Activated naive CD8-positive, alpha-beta T cell treated with anti-CD3 and anti-CD28 coated beads for 36 hours (primary cell): ENCODE measurements around the gene LRGUK. TPM values are rescaled to one million over a fixed set of nuclear protein-coding genes. Genes with fewer than 3 reads are reported as not detected.

ENCODE experiments used
- DNase-seq: peaks from one replicate; pipeline ENCODE4 v3.0.0; 2021
- H3K27ac Mint-ChIP-seq: one replicate; pipeline ENCODE4 v1.8.0; 2022; ENCODE audit warnings: mild to moderate bottlenecking, moderate library complexity, mixed read lengths
- H3K27me3 Mint-ChIP-seq: one replicate; pipeline ENCODE4 v1.8.0; 2022; ENCODE audit warnings: mild to moderate bottlenecking, mixed read lengths
- H3K36me3 Mint-ChIP-seq: one replicate; pipeline ENCODE4 v1.8.0; 2021; ENCODE audit warnings: mild to moderate bottlenecking, mixed read lengths
- H3K4me1 Mint-ChIP-seq: one replicate; pipeline ENCODE4 v1.8.0; 2021; ENCODE audit warnings: mixed read lengths
- H3K4me3 Mint-ChIP-seq: one replicate; pipeline ENCODE4 v1.8.0; 2022; ENCODE audit warnings: mild to moderate bottlenecking, moderate library complexity, mixed read lengths
- H3K9me3 Mint-ChIP-seq: one replicate; pipeline ENCODE4 v1.8.0; 2022; ENCODE audit warnings: mixed read lengths
- total RNA-seq, 2 experiments: library from RNA; stranded (reverse); gene quantifications; one replicate each; pipeline ENCODE4 v1.2.3, GENCODE V29; 2021

Gene LRGUK
- total RNA-seq, 2 experiments from 2014 or later = 0.12 TPM; not detected in 1

- H3K27ac Mint-ChIP-seq = no peak overlapping the region
Measured at GRCh38 chr7:134154581-134155130, 27.5 kb downstream of the LRGUK start.

GRCh38 chr7:134155206-134155605 is 28.1 kb downstream of the LRGUK start:
- no peaks in the 10 kb centered on the region for H3K4me1 Mint-ChIP-seq
- no peak overlapping the region for H3K4me3 Mint-ChIP-seq
- no peaks in the 10 kb centered on the region for H3K27me3 Mint-ChIP-seq
- no peak for DNase-seq
- H3K27ac Mint-ChIP-seq = no peak overlapping the region
- no peaks in the 10 kb centered on the region for H3K36me3 Mint-ChIP-seq
- no peaks in the 10 kb centered on the region for H3K9me3 Mint-ChIP-seq

More at GRCh38 chr7:134154581-134155130, 27.5 kb downstream of the LRGUK start:
- Mint-ChIP-seq H3K27me3 (no peaks in the 10 kb centered on the region), H3K36me3 (no peaks in the 10 kb centered on the region), H3K9me3 (no peaks in the 10 kb centered on the region), H3K4me1 (no peaks in the 10 kb centered on the region), H3K4me3 (no peak overlapping the region)
- DNase-seq = no peak

- Mint-ChIP-seq H3K4me3 (no peak overlapping the region), H3K36me3 (no peaks in the 10 kb centered on the region), H3K27ac (no peak overlapping the region), H3K9me3 (no peaks in the 10 kb centered on the region), H3K4me1 (no peaks in the 10 kb centered on the region), H3K27me3 (no peaks in the 10 kb centered on the region)
- DNase-seq = no peak
Measured at GRCh38 chr7:134155871-134156270, 28.7 kb downstream of the LRGUK start.

GRCh38 chr7:134165252-134165651 is 38.1 kb downstream of the LRGUK start:
- no peaks in the 10 kb centered on the region for H3K4me1 Mint-ChIP-seq
- no peaks in the 10 kb centered on the region for H3K36me3 Mint-ChIP-seq
- no peaks in the 10 kb centered on the region for H3K9me3 Mint-ChIP-seq
- no peak for DNase-seq
- H3K27ac Mint-ChIP-seq = no peak overlapping the region
- no peaks in the 10 kb centered on the region for H3K27me3 Mint-ChIP-seq
- no peak overlapping the region for H3K4me3 Mint-ChIP-seq

GRCh38 chr7:134167250-134167649 is 40.1 kb downstream of the LRGUK start:
- Mint-ChIP-seq H3K27me3 (no peaks in the 10 kb centered on the region), H3K27ac (no peak overlapping the region), H3K9me3 (no peaks in the 10 kb centered on the region), H3K4me1 (no peaks in the 10 kb centered on the region), H3K36me3 (no peaks in the 10 kb centered on the region), H3K4me3 (no peak overlapping the region)
- no peak for DNase-seq

- H3K9me3 Mint-ChIP-seq = no peaks in the 10 kb centered on the region
- no peak overlapping the region for H3K27ac Mint-ChIP-seq
- no peak overlapping the region for H3K4me3 Mint-ChIP-seq
- no peak for DNase-seq
- H3K36me3 Mint-ChIP-seq = no peaks in the 10 kb centered on the region
- H3K27me3 Mint-ChIP-seq = no peaks in the 10 kb centered on the region
- no peaks in the 10 kb centered on the region for H3K4me1 Mint-ChIP-seq
Measured at GRCh38 chr7:134167841-134168240, 40.7 kb downstream of the LRGUK start.

- Mint-ChIP-seq H3K4me3 (no peak overlapping the region), H3K9me3 (no peaks in the 10 kb centered on the region), H3K27ac (no peak overlapping the region), H3K4me1 (peaks cover 8% of the 10 kb centered on the region), H3K36me3 (no peaks in the 10 kb centered on the region), H3K27me3 (no peaks in the 10 kb centered on the region)
- DNase-seq = peak; percentile 20
Measured at GRCh38 chr7:134174795-134175261, 47.7 kb downstream of the LRGUK start.

GRCh38 chr7:134175334-134176036 is 48.3 kb downstream of the LRGUK start:
- Mint-ChIP-seq H3K36me3 (no peaks in the 10 kb centered on the region), H3K4me3 (no peak overlapping the region), H3K27me3 (no peaks in the 10 kb centered on the region), H3K27ac (no peak overlapping the region), H3K4me1 (peaks cover 8% of the 10 kb centered on the region), H3K9me3 (no peaks in the 10 kb centered on the region)
- no peak for DNase-seq

GRCh38 chr7:134176037-134176350 is 48.9 kb downstream of the LRGUK start:
- Mint-ChIP-seq H3K36me3 (no peaks in the 10 kb centered on the region), H3K27me3 (no peaks in the 10 kb centered on the region), H3K27ac (no peak overlapping the region), H3K9me3 (no peaks in the 10 kb centered on the region), H3K4me3 (no peak overlapping the region), H3K4me1 (peaks cover 8% of the 10 kb centered on the region)
- DNase-seq = no peak

GRCh38 chr7:134179036-134180011 is 52.2 kb downstream of the LRGUK start:
- Mint-ChIP-seq H3K27me3 (no peaks in the 10 kb centered on the region), H3K27ac (no peak overlapping the region), H3K4me1 (peaks cover 8% of the 10 kb centered on the region), H3K36me3 (no peaks in the 10 kb centered on the region), H3K9me3 (no peaks in the 10 kb centered on the region), H3K4me3 (no peak overlapping the region)
- no peak for DNase-seq

- no peak for DNase-seq
- Mint-ChIP-seq H3K36me3 (no peaks in the 10 kb centered on the region), H3K27ac (no peak overlapping the region), H3K4me3 (no peak overlapping the region), H3K4me1 (no peaks in the 10 kb centered on the region), H3K9me3 (no peaks in the 10 kb centered on the region), H3K27me3 (no peaks in the 10 kb centered on the region)
Measured at GRCh38 chr7:134180376-134180775, 53.2 kb downstream of the LRGUK start.

GRCh38 chr7:134182078-134182477 is 54.9 kb downstream of the LRGUK start:
- no peaks in the 10 kb centered on the region for H3K27me3 Mint-ChIP-seq
- H3K9me3 Mint-ChIP-seq = no peaks in the 10 kb centered on the region
- H3K4me3 Mint-ChIP-seq = no peak overlapping the region
- H3K4me1 Mint-ChIP-seq = no peaks in the 10 kb centered on the region
- H3K27ac Mint-ChIP-seq = no peak overlapping the region
- H3K36me3 Mint-ChIP-seq = no peaks in the 10 kb centered on the region
- no peak for DNase-seq

- no peaks in the 10 kb centered on the region for H3K9me3 Mint-ChIP-seq
- H3K27ac Mint-ChIP-seq = no peak overlapping the region
- no peaks in the 10 kb centered on the region for H3K36me3 Mint-ChIP-seq
- no peaks in the 10 kb centered on the region for H3K4me1 Mint-ChIP-seq
- DNase-seq = no peak
- H3K4me3 Mint-ChIP-seq = no peak overlapping the region
- no peaks in the 10 kb centered on the region for H3K27me3 Mint-ChIP-seq
Measured at GRCh38 chr7:134184767-134185166, 57.6 kb downstream of the LRGUK start.

GRCh38 chr7:134186027-134186426 is 58.9 kb downstream of the LRGUK start:
- Mint-ChIP-seq H3K27me3 (no peaks in the 10 kb centered on the region), H3K27ac (no peak overlapping the region), H3K36me3 (no peaks in the 10 kb centered on the region), H3K9me3 (no peaks in the 10 kb centered on the region), H3K4me3 (no peak overlapping the region), H3K4me1 (no peaks in the 10 kb centered on the region)
- DNase-seq = no peak

- H3K4me3 Mint-ChIP-seq = no peak overlapping the region
- no peak for DNase-seq
- H3K9me3 Mint-ChIP-seq = no peaks in the 10 kb centered on the region
- H3K27me3 Mint-ChIP-seq = no peaks in the 10 kb centered on the region
- no peak overlapping the region for H3K27ac Mint-ChIP-seq
- H3K36me3 Mint-ChIP-seq = no peaks in the 10 kb centered on the region
- no peaks in the 10 kb centered on the region for H3K4me1 Mint-ChIP-seq
Measured at GRCh38 chr7:134186801-134187200, 59.7 kb downstream of the LRGUK start.
